ENCODE data around the gene MAP2K7.

DNA sequence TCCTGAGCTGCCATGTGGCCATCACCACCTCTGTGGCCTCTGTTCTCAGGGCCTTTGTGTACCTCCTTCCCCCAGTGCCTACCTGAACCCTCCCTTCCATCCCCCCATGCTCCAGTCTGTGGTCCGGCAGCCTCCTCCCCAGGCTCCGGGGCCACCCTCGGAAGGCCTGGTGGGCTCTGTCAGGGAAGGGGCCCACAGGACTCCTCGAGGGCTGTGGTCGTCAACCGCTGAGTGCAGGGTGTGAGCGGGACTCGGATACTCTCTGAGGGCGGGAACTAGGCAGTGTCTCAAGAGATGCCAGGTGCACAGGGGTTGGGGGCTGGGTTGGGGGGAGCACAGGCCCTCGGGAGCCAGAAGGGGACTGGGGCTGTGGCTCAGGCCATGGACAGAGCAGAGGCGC, 3.9 kb downstream of the MAP2K7 start:
- TF ChIP-seq, protein P1, sequence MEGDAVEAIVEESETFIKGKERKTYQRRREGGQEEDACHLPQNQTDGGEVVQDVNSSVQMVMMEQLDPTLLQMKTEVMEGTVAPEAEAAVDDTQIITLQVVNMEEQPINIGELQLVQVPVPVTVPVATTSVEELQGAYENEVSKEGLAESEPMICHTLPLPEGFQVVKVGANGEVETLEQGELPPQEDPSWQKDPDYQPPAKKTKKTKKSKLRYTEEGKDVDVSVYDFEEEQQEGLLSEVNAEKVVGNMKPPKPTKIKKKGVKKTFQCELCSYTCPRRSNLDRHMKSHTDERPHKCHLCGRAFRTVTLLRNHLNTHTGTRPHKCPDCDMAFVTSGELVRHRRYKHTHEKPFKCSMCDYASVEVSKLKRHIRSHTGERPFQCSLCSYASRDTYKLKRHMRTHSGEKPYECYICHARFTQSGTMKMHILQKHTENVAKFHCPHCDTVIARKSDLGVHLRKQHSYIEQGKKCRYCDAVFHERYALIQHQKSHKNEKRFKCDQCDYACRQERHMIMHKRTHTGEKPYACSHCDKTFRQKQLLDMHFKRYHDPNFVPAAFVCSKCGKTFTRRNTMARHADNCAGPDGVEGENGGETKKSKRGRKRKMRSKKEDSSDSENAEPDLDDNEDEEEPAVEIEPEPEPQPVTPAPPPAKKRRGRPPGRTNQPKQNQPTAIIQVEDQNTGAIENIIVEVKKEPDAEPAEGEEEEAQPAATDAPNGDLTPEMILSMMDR (IDR thresholded peaks at IDR 0.05): no peak
- no peak for TF ChIP-seq POLR2A (IDR thresholded peaks at IDR 0.05)

Measured in lower leg skin (tissue), 3 donors.